Measurements from ENCODE around the gene USP38. TPM values are rescaled to one million over a fixed set of nuclear protein-coding genes. Genes with fewer than 3 reads are reported as not detected.

Gene USP38
- total RNA-seq, 1 experiment from 2014 or later, result 18.7 TPM

GRCh38 chr4:143188136-143189088, 3.7 kb downstream of the USP38 start:
- H3K4me3 ChIP-seq, result no peak overlapping the region
- no peaks in the 10 kb centered on the region for H3K27me3 ChIP-seq (replicated peaks)
- peaks cover 4% of the 10 kb centered on the region; the same call in 1 of the 2 replicates for H3K4me1 ChIP-seq (replicated peaks)
- no peak overlapping the region for H3K27ac ChIP-seq
- DNase-seq (ENCODE audit: low read depth in 1 of 2, low spot score in 2 of 2), result peak in 1 of 2 experiments; percentile 21
- no peaks in the 10 kb centered on the region for H3K9me3 ChIP-seq (replicated peaks)
- H3K36me3 ChIP-seq, result peaks cover 66% of the 10 kb centered on the region

- no peak for DNase-seq (ENCODE audit: low read depth in 1 of 2, low spot score in 2 of 2)
- H3K36me3 ChIP-seq, result peaks cover 70% of the 10 kb centered on the region
- no peaks in the 10 kb centered on the region for H3K27me3 ChIP-seq (replicated peaks)
- peaks cover 4% of the 10 kb centered on the region; the same call in 1 of the 2 replicates for H3K4me1 ChIP-seq (replicated peaks)
- no peaks in the 10 kb centered on the region for H3K9me3 ChIP-seq (replicated peaks)
- no peak overlapping the region for H3K27ac ChIP-seq
- no peak overlapping the region for H3K4me3 ChIP-seq
Measured at GRCh38 chr4:143189528-143189927, 4.8 kb downstream of the USP38 start.

DNA sequence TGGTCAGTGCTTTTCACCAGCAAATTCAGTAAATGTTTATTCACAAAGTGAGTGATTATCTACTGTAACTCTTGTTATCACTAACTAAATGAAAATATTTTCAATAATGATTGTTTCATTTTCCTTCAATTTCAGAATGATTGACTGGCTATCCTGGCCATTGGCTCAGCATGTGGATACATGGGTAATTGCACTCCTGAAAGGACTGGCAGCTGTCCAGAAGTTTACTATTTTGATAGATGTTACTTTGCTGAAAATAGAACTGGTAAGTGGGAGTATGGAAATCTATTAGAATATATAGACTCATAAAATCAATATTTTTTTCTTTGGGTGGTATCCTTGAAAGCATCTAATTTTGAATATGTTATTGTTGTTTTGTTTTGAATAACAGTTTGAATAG, 10.9 kb downstream of the USP38 start:
- H3K36me3 ChIP-seq, result peaks cover 77% of the 10 kb centered on the region
- no peaks in the 10 kb centered on the region for H3K9me3 ChIP-seq (replicated peaks)
- no peak overlapping the region for H3K27ac ChIP-seq
- no peaks in the 10 kb centered on the region for H3K27me3 ChIP-seq (replicated peaks)
- H3K4me3 ChIP-seq, result no peak overlapping the region
- no peaks in the 10 kb centered on the region for H3K4me1 ChIP-seq (replicated peaks)
- no peak for DNase-seq (ENCODE audit: low read depth in 1 of 2, low spot score in 2 of 2)

DNA sequence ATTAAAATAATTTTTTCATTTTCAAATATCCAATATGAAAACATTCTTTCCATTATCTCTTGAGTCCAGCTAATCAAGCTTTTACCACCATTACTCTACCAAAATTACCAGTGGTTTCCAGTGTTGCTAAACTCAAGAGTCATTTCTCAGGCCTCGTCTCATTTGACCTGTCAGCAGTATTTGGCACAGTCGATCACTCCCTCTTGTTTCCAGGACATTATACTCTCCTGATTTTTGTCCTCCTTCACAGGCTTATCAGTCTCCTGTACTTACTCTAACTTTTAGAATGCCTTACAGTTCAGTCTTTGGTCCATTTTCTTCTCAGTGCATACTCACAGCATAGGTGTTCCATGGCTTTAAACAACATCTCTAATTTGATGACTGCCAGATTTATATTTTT, 11.6 kb downstream of the USP38 start:
- no peaks in the 10 kb centered on the region for H3K27me3 ChIP-seq (replicated peaks)
- no peak for DNase-seq (ENCODE audit: low read depth in 1 of 2, low spot score in 2 of 2)
- peaks cover 77% of the 10 kb centered on the region for H3K36me3 ChIP-seq
- no peaks in the 10 kb centered on the region for H3K9me3 ChIP-seq (replicated peaks)
- no peak overlapping the region for H3K4me3 ChIP-seq
- no peak overlapping the region for H3K27ac ChIP-seq
- H3K4me1 ChIP-seq (replicated peaks), result no peaks in the 10 kb centered on the region

- Histone ChIP-seq H3K27me3 (replicated peaks) (no peaks in the 10 kb centered on the region), H3K36me3 (peaks cover 69% of the 10 kb centered on the region)
- no peak for DNase-seq (ENCODE audit: low read depth in 1 of 2, low spot score in 2 of 2)
Measured at GRCh38 chr4:143199503-143199902, 14.8 kb downstream of the USP38 start.

DNA sequence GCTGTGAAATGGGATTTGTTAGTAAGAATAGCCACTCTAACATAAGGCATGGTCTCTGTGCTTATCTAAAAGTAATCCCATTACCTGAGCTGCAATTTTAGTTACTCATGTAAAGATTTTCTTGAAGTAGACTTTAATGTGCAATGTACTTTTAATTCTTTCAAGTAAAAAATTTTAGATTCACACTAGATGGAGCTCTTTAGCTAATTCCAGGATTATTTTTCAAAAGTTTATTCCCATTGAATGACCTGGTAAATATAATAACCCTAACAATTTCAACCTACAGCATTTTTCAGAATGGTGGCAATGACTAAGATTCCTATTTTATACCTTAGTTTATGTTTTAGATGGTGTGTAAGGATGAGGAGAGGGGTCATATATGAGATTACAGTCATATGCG, 18.1 kb downstream of the USP38 start:
- Histone ChIP-seq H3K36me3 (peaks cover 65% of the 10 kb centered on the region), H3K27ac (no peak overlapping the region), H3K4me1 (replicated peaks) (no peaks in the 10 kb centered on the region), H3K9me3 (replicated peaks) (no peaks in the 10 kb centered on the region), H3K4me3 (no peak overlapping the region), H3K27me3 (replicated peaks) (no peaks in the 10 kb centered on the region)
- DNase-seq (ENCODE audit: low read depth in 1 of 2, low spot score in 2 of 2), result no peak

More at GRCh38 chr4:143199503-143199902, 14.8 kb downstream of the USP38 start:
- Histone ChIP-seq H3K27ac (no peak overlapping the region), H3K4me1 (replicated peaks) (no peaks in the 10 kb centered on the region), H3K4me3 (no peak overlapping the region), H3K9me3 (replicated peaks) (no peaks in the 10 kb centered on the region)

DNA sequence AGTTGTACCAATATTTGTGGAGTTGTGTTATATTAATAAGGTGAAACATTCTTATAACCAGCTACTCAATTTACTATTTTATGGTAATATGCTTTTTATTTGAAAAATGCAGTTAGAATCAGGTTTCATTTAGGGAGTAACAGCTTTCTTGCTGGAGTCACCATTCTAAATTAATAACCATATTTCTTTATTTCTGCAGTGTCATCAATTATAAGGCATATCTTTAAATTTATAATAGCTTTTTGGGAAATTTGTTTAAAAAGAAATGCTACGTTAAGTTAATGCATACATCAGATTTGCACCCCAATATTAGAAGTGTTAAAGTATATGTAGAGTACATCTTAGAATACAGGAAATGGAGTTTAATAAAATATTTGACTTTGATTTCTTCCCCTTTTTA, 18.9 kb downstream of the USP38 start:
- no peaks in the 10 kb centered on the region for H3K4me1 ChIP-seq (replicated peaks)
- H3K27ac ChIP-seq, result no peak overlapping the region
- no peaks in the 10 kb centered on the region for H3K27me3 ChIP-seq (replicated peaks)
- no peaks in the 10 kb centered on the region for H3K9me3 ChIP-seq (replicated peaks)
- DNase-seq (ENCODE audit: low read depth in 1 of 2, low spot score in 2 of 2), result no peak
- H3K36me3 ChIP-seq, result peaks cover 57% of the 10 kb centered on the region
- H3K4me3 ChIP-seq, result no peak overlapping the region

DNA sequence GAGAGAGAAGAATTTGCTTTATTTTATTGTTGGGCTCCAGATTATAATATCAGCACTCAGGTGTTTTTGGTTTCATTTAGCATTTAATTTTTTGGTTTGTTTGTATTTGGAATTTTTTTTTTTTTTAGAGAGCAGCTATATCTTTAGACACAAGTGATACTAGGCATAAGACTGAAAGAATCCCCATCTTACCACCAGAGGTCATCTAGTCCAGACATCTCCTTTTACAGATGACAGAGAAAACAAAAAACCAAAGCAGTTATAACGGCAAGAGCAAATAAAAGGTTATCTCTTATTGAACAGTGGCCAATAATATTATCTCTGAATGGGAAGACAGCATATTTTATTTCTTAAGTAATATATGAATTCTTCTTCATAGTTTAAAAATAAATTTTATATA, 22.8 kb downstream of the USP38 start:
- no peak overlapping the region for H3K27ac ChIP-seq
- H3K27me3 ChIP-seq (replicated peaks), result no peaks in the 10 kb centered on the region
- H3K4me1 ChIP-seq (replicated peaks), result no peaks in the 10 kb centered on the region
- peaks cover 41% of the 10 kb centered on the region for H3K36me3 ChIP-seq
- no peaks in the 10 kb centered on the region for H3K9me3 ChIP-seq (replicated peaks)
- H3K4me3 ChIP-seq, result no peak overlapping the region
- DNase-seq (ENCODE audit: low read depth in 1 of 2, low spot score in 2 of 2), result no peak

- DNase-seq (ENCODE audit: low read depth in 1 of 2, low spot score in 2 of 2), result no peak
- no peak overlapping the region for H3K27ac ChIP-seq
- H3K4me3 ChIP-seq, result no peak overlapping the region
Measured at GRCh38 chr4:143212566-143212965, 27.8 kb downstream of the USP38 start.

GRCh38 chr4:143215873-143216272, 31.2 kb downstream of the USP38 start:
- Histone ChIP-seq H3K27me3 (replicated peaks) (no peaks in the 10 kb centered on the region), H3K27ac (no peak overlapping the region), H3K36me3 (peaks cover 29% of the 10 kb centered on the region), H3K4me3 (no peak overlapping the region), H3K9me3 (replicated peaks) (no peaks in the 10 kb centered on the region), H3K4me1 (replicated peaks) (no peaks in the 10 kb centered on the region)
- no peak for DNase-seq (ENCODE audit: low read depth in 1 of 2, low spot score in 2 of 2)

More at GRCh38 chr4:143212566-143212965, 27.8 kb downstream of the USP38 start:
- no peaks in the 10 kb centered on the region for H3K4me1 ChIP-seq (replicated peaks)
- H3K9me3 ChIP-seq (replicated peaks), result no peaks in the 10 kb centered on the region
- H3K27me3 ChIP-seq (replicated peaks), result no peaks in the 10 kb centered on the region
- peaks cover 34% of the 10 kb centered on the region for H3K36me3 ChIP-seq

- no peak for DNase-seq (ENCODE audit: low read depth in 1 of 2, low spot score in 2 of 2)
Measured at GRCh38 chr4:143224255-143224654, 39.5 kb downstream of the USP38 start.

DNA sequence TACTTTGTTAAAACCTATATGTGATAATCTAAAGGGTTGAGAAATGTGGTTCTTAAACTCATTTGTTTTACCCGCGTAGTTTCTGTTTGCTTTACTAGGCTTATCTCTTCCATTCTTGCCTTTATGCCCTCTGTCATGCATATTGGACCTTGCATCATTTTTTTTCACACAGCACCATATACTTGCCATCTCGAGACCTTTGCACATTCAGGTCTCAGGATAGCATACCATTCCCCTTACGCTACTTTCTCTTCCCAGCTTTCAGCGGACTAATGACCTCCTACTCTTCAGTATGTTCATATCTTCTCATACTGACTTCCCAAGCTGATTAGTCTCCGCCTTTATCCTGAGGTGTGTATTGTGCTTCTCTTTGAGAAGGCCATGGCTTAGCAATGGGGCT, 40.5 kb downstream of the USP38 start:
- no peak for DNase-seq (ENCODE audit: low read depth in 1 of 2, low spot score in 2 of 2)
- Histone ChIP-seq H3K4me3 (no peak overlapping the region), H3K36me3 (peaks cover 7% of the 10 kb centered on the region), H3K9me3 (replicated peaks) (no peaks in the 10 kb centered on the region), H3K27ac (no peak overlapping the region), H3K4me1 (replicated peaks) (no peaks in the 10 kb centered on the region), H3K27me3 (replicated peaks) (no peaks in the 10 kb centered on the region)

More at GRCh38 chr4:143224255-143224654, 39.5 kb downstream of the USP38 start:
- Histone ChIP-seq H3K27me3 (replicated peaks) (no peaks in the 10 kb centered on the region), H3K4me3 (no peak overlapping the region), H3K4me1 (replicated peaks) (no peaks in the 10 kb centered on the region), H3K27ac (no peak overlapping the region), H3K36me3 (peaks cover 7% of the 10 kb centered on the region), H3K9me3 (replicated peaks) (no peaks in the 10 kb centered on the region)

- no peak for DNase-seq (ENCODE audit: low read depth in 1 of 2, low spot score in 2 of 2)
- Histone ChIP-seq H3K36me3 (no peaks in the 10 kb centered on the region), H3K4me1 (replicated peaks) (no peaks in the 10 kb centered on the region), H3K4me3 (no peak overlapping the region), H3K27ac (no peak overlapping the region), H3K9me3 (replicated peaks) (no peaks in the 10 kb centered on the region), H3K27me3 (replicated peaks) (no peaks in the 10 kb centered on the region)
Measured at GRCh38 chr4:143230683-143231082, 46.0 kb downstream of the USP38 start.

GRCh38 chr4:143232277-143232676, 47.6 kb downstream of the USP38 start:
- Histone ChIP-seq H3K36me3 (no peaks in the 10 kb centered on the region), H3K27me3 (replicated peaks) (no peaks in the 10 kb centered on the region), H3K4me3 (no peak overlapping the region), H3K9me3 (replicated peaks) (no peaks in the 10 kb centered on the region), H3K4me1 (replicated peaks) (no peaks in the 10 kb centered on the region), H3K27ac (no peak overlapping the region)
- DNase-seq (ENCODE audit: low read depth in 1 of 2, low spot score in 2 of 2), result no peak

Measured in SJSA1 (cell line).